ENCODE results near the gene SLC25A34.

GRCh38 chr1:15730936-15731335 lies 5.1 kb upstream of the SLC25A34 start:
- TF ChIP-seq CTCF (IDR thresholded peaks at IDR 0.05; ENCODE audit: low read depth, low read length) = no peak
- TF ChIP-seq EZH2phosphoT487 (IDR thresholded peaks at IDR 0.05; ENCODE audit: low read depth) = no peak
